GM12892 (cell line): ENCODE measurements around the gene DNASE2. TPM values are rescaled to one million over a fixed set of nuclear protein-coding genes. Genes with fewer than 3 reads are reported as not detected.
"Not testable (repeated sequence)": the region's sequence is repeated elsewhere in the genome, so short reads cannot be mapped to it uniquely, and the experiment has no call there.

Source experiments
- DNase-seq: peaks from one replicate; pipeline ENCODE4 v3.0.0; 2011; ENCODE audit not compliant: insufficient read length
- FAIRE-seq: peaks from 2 replicates; lab custom pipeline; 2011; peaks lifted over from hg19 to GRCh38; lab: Jason Lieb, UNC
- POLR2A ChIP-seq: IDR thresholded peaks from 2 replicates; pipeline ENCODE4 v1.6.1; 2011; ENCODE audit warnings: low read depth, low read length, control low read depth
- POLR2AphosphoS5 ChIP-seq: IDR thresholded peaks from 2 replicates; pipeline ENCODE4 v1.6.1; 2011; ENCODE audit warnings: low read depth, low read length, control low read depth
- TAF1 ChIP-seq: IDR thresholded peaks from 2 replicates; pipeline ENCODE4 v1.6.1; 2011; ENCODE audit warnings: low read depth, mild to moderate bottlenecking, control low read depth, low read length, borderline replicate concordance
- polyA plus RNA-seq: library from polyadenylated mRNA; unstranded; fragments of >200 nt; gene quantifications from one replicate; pipeline ENCODE4 v1.2.1, GENCODE V29; 2012; ENCODE audit warnings: missing spikeins, inconsistent platforms; ENCODE audit not compliant: missing spikeins

Gene DNASE2
- polyA plus RNA-seq, result 14.7 TPM

DNA sequence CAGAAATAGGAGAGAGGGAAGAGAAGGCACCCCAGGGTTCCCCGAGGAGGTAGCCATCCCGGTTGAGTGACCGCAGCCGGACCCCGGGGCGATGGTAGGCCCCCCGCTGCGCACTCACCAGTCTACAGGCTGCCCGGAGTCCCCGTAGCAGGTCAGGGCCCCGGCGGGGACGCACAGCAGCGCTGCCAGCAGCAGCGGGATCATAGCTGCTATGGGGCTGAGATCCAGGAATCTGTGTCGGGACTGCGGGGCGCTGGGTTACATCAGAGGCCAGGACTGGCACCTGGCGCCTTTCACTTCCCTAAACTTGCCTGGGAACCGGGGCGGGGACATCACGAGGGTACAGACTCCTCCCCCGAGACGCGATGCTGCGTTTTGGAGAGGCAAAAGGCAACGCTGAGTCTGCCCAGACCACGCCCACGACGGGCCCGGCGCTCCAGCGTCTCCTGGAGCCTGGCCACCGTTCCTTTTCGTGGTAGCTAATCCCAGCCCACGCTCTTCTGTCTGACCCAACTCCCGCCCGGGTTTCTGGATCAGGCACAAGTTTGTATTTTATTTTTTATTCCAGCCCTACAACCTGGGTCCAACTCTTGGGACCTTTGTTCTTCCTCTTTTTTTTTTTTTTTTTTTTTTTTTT, at the start of gene DNASE2:
Gene DNASE2 (minus strand): TSS at position 278 of the 637 bp plus-strand sequence. CDS start 74 bp downstream, at position 204.
- FAIRE-seq, result peak; percentile 98

GRCh38 chr19:12930002-12930645, 48.9 kb upstream of the DNASE2 start:
- no peak for DNase-seq
- FAIRE-seq, result no peak
- TF ChIP-seq POLR2A (no peak), POLR2AphosphoS5 (0 out of 2 replicates have a peak, but pooled peaks have one; percentile 9)

More for the DNA sequence above, at the start of gene DNASE2:
- TF ChIP-seq TAF1, result no peak
- peak; percentile 58; the same call in 1 of the 2 replicates for TF ChIP-seq POLR2AphosphoS5
- TF ChIP-seq POLR2A, result peak; percentile 78
- peak; percentile 99 for DNase-seq

- DNase-seq (no peak), FAIRE-seq (no peak)
These were observed 43.5 kb upstream of the DNASE2 start for GRCh38 chr19:12924621-12925310.

GRCh38 chr19:12922959-12923358, 41.7 kb upstream of the DNASE2 start:
- DNase-seq (no peak), FAIRE-seq (no peak)
- no peak for TF ChIP-seq POLR2A
- TF ChIP-seq POLR2AphosphoS5, result no peak
- no peak for TF ChIP-seq TAF1

More at GRCh38 chr19:12924621-12925310, 43.5 kb upstream of the DNASE2 start:
- TF ChIP-seq POLR2A, result no peak
- TF ChIP-seq POLR2AphosphoS5, result no peak
- no peak for TF ChIP-seq TAF1

DNA sequence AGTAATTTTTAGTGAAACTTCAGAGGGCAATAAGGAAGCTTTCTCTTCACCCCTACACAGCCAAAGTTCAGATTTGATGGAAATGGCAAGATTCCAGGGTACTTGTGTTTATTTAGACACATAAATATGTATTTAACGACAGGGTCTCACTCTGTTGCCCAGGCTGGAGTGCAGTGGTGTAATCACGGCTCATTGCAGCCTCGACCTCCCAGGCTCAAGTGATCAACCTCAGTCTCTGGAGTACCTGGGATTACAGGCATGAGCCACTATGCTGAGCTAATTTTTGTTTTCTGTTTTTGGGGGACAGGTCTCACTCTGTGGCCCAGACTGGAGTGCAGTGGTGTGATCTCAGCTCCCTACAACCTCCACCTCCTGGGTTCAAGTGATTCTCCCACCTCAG, 39.8 kb upstream of the DNASE2 start:
- FAIRE-seq (no peak), DNase-seq (no peak)
- TF ChIP-seq TAF1, result no peak
- TF ChIP-seq POLR2A, result no peak
- TF ChIP-seq POLR2AphosphoS5, result no peak

- TF ChIP-seq TAF1 (no peak), POLR2A (no peak), POLR2AphosphoS5 (no peak)
- FAIRE-seq, result no peak
- no peak for DNase-seq
These were observed 37.0 kb upstream of the DNASE2 start for GRCh38 chr19:12918253-12918652.

DNA sequence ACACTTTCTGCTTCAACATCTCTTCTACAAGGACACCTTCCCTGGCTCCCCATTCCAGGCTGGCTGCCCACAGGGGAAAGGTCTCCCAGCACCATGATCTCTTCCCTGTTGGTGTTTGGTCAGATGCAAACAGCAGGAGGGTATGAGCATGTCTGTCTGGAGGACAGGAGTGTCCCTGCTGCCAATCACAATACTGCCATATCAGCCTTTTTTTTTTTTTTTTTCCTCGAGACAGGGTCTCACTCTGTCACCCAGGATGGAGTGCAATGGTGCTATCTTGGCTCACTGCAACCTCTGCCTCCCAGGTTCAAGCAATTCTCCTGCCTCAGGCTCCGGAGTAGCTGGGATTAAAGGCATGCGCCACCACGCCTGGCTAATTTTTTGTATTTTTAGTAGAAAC, 34.6 kb upstream of the DNASE2 start:
- FAIRE-seq, DNase-seq: not testable (repeated sequence)

DNA sequence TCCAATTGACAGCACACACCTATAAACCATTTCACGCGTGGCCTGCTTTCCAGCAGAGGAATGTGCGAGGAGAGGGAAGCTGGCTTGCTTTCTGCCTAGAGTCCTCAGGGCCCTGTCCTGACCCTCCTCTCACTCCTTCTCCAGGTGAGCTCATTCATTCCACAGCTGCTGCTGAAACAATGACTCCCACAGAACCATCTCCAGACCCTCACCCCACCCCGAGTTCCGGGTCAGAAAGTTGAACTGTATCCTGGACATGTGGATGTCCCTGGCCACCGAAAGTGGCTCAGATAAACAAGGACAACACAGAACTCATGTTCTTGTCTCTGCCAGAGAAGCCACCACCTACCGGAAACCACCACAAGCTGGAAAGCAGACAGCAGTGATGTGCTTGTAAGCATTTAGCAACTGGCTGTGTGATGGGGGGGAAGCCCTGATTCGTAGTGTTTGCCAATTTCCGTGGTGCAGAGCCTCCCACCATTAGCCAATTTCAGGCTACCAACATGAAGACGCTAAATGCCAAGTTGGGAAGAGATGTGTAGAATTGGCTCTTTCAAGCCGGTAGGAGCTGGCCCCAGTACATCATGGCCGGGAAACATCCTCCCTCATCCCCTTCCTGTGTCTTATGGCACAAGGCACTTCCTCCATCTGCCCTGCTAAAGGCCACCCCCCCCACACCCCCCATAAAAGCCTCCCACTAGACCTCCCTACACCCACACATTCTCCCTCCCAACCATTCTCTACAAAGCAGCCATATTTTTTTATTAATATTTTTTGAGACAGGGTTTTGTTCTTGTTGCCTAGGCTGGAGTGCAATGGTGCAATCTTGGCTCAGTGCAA, 32.8 kb upstream of the DNASE2 start:
- FAIRE-seq (peak; percentile 86), DNase-seq (no peak)
- TF ChIP-seq POLR2A (peak; percentile 39; the same call in 1 of the 2 replicates), POLR2AphosphoS5 (no peak), TAF1 (no peak)

DNA sequence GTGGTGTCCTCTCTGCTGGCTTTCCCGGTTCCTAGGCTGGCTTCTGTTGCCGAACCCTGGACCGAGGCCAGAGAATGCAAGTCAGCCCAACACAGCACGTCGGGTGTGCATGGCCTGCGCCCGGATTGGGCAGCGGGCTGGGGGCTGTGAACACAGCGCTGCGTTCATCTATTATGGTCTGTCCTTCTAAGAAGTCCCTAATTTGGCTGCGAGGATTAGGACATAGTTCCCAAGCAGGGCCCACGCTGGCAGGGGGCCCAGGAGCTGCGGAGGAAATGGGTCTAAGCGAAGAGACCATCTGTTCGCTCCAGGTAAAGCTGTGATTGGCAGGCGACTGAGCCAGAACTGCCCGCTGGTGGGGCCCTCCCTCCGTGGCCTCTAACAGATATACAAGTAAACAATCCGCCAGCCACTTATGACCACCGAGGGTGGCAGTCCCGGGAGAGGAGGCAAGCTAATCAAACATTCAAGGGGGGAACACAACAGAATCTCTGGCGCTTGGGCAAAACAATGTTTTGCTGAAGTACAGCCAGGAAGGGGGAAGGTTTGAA, 31.8 kb upstream of the DNASE2 start:
- no peak for TF ChIP-seq TAF1
- TF ChIP-seq POLR2AphosphoS5, result no peak
- TF ChIP-seq POLR2A, result no peak
- FAIRE-seq (no peak), DNase-seq (no peak)

DNA sequence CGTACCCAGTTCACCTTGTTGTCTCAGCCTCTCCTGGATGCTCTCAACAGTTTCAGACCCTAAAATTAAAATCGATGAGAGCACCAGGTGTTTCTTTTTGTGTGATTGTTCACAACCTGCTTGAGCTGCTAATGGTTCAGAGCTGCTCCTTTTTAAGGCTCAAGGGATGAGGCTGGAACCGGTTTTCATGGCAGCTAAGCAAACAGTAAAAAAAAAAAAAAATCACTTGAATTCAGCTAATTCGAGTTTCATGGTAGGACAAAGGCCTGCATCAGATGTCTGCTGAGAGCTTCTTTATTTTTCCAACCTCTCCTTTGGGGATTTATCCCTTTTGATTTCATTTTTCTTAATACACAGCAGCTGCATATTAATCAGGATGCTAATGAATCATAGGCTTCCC, 31.3 kb upstream of the DNASE2 start:
- TF ChIP-seq TAF1, result no peak
- no peak for TF ChIP-seq POLR2A
- TF ChIP-seq POLR2AphosphoS5, result no peak
- FAIRE-seq (no peak), DNase-seq (no peak)

DNA sequence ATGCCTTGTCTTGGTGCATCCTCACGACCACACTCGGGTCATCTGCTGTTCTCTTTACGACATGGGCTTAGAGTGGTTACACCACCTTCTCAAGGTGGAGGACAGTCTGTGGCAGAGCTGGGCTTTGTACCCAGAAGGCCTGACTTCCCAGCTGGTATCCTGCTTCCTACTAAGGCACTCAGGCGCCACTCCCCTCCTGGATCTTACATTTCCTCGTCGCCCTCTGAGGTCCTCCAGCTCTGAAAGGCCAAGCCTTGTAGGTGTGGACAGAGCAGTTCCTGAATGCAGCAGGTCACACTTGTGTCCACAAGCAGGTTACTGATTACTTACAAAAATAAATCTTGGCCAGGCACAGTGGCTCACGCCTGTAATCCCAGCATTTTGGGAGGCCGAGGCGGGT, 25.9 kb upstream of the DNASE2 start:
- DNase-seq (no peak), FAIRE-seq (no peak)
- TF ChIP-seq POLR2AphosphoS5 (no peak), POLR2A (no peak), TAF1 (no peak)
